ENCODE data around the gene STAB2. TPM values are rescaled to one million over a fixed set of nuclear protein-coding genes. Genes with fewer than 3 reads are reported as not detected.

Gene STAB2
- total RNA-seq, 4 donors from 2014 or later: 0.53 to 0.83 (median 0.69) TPM

DNA sequence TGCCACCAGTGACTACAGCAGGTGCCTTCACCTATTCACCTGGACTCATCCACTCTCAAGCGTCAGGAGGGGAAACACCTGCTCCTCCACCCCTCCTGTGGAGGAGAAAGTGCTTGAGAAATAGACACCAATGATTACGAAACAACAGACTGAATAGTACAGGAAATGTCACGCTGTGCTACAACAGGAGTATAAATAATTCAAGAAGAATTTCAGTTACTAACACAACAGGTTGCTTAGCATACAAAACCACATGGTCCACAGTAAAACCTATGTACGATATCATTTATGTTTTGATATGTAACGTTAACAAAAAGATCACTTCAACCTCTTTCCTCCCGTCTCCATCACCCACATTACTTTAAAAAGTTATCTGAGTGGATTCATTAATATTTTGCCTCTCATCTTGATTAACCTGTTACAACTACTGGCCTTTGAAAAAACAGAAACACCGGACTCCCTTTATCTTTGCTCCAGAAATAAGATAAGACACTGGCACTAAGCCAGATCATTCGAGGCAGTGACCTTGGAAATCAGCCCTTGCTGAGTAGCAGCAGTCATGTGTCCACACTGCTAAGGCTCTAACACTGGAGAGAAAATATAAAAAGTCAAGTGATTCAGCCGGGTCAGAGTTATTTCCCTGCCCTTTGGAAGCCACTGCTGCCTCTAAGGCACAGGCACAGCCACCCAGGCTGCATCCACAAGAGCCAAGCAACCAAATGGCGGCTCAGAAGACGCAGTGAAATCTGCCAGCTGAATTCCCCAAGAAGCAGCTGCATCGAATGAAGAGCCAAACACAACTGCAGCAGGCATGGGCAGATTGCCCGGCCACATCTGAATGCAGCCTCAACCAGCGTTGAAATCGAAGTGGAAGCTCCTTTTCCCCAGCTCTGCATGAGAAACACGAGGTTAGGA is 213.0 kb downstream of the STAB2 start:
- H3K36me3 ChIP-seq: peaks cover 0 to 5% (median 0%) of the 10 kb centered on the region in 3 donors
- H3K27ac ChIP-seq: peak overlapping the region in 3 of 4 donors; percentile 13 to 78 (median 76)
- DNase-seq: peak in 2 of 3 donors; percentile 63 to 68
- H3K4me3 ChIP-seq: peak overlapping the region in 2 of 4 donors; percentile 11 to 27
- peaks cover 0 to 21% (median 2%) of the 10 kb centered on the region in 4 donors for H3K4me1 ChIP-seq
- no peak for TF ChIP-seq POLR2A (IDR thresholded peaks at IDR 0.05)
- TF ChIP-seq, protein P1, sequence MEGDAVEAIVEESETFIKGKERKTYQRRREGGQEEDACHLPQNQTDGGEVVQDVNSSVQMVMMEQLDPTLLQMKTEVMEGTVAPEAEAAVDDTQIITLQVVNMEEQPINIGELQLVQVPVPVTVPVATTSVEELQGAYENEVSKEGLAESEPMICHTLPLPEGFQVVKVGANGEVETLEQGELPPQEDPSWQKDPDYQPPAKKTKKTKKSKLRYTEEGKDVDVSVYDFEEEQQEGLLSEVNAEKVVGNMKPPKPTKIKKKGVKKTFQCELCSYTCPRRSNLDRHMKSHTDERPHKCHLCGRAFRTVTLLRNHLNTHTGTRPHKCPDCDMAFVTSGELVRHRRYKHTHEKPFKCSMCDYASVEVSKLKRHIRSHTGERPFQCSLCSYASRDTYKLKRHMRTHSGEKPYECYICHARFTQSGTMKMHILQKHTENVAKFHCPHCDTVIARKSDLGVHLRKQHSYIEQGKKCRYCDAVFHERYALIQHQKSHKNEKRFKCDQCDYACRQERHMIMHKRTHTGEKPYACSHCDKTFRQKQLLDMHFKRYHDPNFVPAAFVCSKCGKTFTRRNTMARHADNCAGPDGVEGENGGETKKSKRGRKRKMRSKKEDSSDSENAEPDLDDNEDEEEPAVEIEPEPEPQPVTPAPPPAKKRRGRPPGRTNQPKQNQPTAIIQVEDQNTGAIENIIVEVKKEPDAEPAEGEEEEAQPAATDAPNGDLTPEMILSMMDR (IDR thresholded peaks at IDR 0.05): no peak
- H3K9me3 ChIP-seq: no peaks in the 10 kb centered on the region
- no peaks in the 10 kb centered on the region for H3K27me3 ChIP-seq

DNA sequence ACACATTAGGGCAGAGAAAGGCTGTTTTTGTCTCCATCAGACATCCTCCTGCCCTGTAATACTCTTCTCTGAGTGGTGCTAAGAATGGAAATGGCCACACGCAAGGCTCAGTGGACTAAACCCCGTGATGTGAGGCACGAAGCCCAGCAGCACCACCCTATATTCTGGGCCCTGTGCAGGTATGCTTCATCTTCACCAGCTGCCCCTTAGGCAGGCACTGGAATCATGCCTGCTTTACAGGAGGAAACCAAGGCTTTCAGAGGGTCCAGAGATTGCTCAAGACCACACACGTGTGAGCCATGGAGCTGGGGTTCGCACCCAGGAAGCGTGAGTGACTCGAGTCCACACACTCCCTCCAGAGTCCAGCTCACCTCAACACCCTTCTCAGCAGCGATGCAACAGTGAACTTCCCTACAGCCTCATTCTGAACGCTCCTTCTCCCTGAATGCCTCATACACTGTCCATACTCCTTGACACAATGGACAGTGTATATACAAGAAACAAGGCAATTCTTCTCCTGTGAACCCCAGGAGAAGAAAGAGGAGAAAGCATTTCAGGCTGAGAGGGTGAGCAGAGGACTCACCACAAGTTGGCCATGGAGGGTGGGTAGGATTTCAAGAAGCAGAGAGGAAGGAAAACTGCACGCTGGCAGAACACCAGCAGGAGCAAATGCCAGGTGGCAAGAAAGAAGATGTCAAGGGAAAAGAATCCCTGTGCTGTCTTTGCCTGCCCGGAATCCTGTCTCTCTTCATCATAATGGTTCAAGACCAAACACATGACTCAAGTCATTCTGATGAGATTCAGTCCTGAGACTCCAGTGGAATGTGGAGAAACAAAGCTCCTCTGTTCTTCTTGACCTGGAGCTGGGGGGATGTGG is 214.9 kb downstream of the STAB2 start:
- Histone ChIP-seq H3K27me3 (no peaks in the 10 kb centered on the region), H3K4me1 (peaks cover 0 to 21% (median 2%) of the 10 kb centered on the region in 4 donors), H3K27ac (no peak overlapping the region), H3K4me3 (no peak overlapping the region), H3K36me3 (no peaks in the 10 kb centered on the region), H3K9me3 (no peaks in the 10 kb centered on the region)
- no peak for DNase-seq
- TF ChIP-seq POLR2A (IDR thresholded peaks at IDR 0.05): no peak
- TF ChIP-seq, protein P1 (IDR thresholded peaks at IDR 0.05): no peak

DNA sequence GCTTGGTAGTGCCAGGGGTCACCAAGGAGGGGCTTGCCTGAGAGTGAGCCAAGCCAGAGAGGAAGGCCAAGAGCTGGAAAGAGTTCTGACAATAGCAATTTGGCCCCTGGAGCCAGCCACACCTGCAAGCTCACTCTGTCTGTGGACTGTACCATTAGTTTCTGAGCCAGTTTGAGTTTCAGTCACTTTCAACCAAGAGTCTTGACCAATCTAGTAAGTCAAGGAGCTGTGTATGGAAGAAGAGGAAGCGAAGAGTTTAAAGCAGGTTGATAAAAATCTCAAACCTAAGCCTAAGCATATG is 215.5 kb downstream of the STAB2 start:
- Histone ChIP-seq H3K27me3 (no peaks in the 10 kb centered on the region), H3K27ac (no peak overlapping the region), H3K36me3 (no peaks in the 10 kb centered on the region), H3K9me3 (no peaks in the 10 kb centered on the region), H3K4me3 (no peak overlapping the region), H3K4me1 (peaks cover 0 to 21% (median 2%) of the 10 kb centered on the region in 4 donors)
- DNase-seq: no peak
- no peak for TF ChIP-seq POLR2A (IDR thresholded peaks at IDR 0.05)
- TF ChIP-seq, protein P1 (IDR thresholded peaks at IDR 0.05): no peak

DNA sequence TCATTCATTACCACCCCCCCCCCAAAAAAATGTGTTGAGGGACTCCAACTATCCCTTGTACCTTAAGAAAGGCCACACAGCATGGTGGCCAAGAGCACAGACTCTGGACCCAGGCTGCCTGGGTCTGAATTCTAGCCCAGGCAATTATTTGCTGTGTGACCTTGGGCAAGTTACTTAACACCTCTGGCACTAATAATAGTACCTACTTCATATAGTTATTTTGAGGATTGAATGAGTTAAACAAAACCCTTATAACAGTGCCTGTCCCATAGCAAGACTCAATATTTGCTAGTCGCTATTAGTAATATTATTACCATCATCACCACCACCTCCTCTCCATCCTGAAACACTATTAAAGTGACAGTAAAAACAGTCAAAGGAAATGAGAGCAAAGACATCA is 216.8 kb downstream of the STAB2 start:
- Histone ChIP-seq H3K4me3 (no peak overlapping the region), H3K4me1 (peaks cover 0 to 20% (median 2%) of the 10 kb centered on the region in 4 donors), H3K9me3 (no peaks in the 10 kb centered on the region), H3K27ac (no peak overlapping the region), H3K27me3 (no peaks in the 10 kb centered on the region), H3K36me3 (no peaks in the 10 kb centered on the region)
- no peak for TF ChIP-seq POLR2A (IDR thresholded peaks at IDR 0.05)
- TF ChIP-seq, protein P1 (IDR thresholded peaks at IDR 0.05): no peak
- no peak for DNase-seq

DNA sequence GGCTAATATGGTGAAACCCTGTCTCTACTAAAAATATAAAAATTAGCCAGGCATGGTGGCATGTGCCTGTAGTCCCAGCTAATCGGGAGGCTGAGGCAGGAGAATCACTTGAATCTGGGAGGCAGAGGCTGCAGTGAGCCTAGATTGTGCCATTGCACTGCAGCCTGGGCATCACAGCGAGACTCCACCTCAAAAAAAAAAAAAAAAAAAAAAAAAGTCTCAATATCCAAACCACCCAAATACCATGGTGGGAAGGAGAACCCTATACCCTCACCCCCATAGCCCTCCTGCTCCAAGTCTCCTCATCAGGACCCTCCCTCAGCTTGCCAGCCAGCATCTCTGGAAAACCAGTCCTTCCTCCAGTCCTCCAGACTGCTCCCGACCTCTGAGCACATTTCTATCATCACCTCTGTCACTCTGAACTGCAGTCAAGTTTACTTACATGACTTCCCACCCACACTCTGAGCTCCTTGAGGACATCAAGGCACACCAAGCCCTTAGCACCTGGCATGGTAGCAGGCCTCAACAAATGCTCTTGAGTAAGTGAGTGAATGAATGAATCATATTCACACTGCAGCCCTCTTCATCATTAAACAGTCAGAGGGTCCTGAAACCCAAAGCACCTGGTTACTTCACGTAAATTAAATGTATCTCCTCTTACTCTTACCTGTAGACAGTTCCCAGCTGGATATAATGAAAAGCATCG is 218.7 kb downstream of the STAB2 start:
- Histone ChIP-seq H3K4me3 (no peak overlapping the region), H3K36me3 (peaks cover 0 to 5% (median 0%) of the 10 kb centered on the region in 3 donors), H3K27me3 (no peaks in the 10 kb centered on the region), H3K9me3 (no peaks in the 10 kb centered on the region), H3K27ac (peak overlapping the region in 1 of 4 donors; percentile 22), H3K4me1 (peaks cover 0 to 3% (median 0%) of the 10 kb centered on the region in 4 donors)
- DNase-seq: no peak
- TF ChIP-seq POLR2A (IDR thresholded peaks at IDR 0.05): no peak
- TF ChIP-seq, protein P1 (IDR thresholded peaks at IDR 0.05): no peak
